ENCODE measurements around the gene CORIN.
"Not testable (repeated sequence)": the region's sequence is repeated elsewhere in the genome, so short reads cannot be mapped to it uniquely, and the experiment has no call there.

The CORIN gene

DNA sequence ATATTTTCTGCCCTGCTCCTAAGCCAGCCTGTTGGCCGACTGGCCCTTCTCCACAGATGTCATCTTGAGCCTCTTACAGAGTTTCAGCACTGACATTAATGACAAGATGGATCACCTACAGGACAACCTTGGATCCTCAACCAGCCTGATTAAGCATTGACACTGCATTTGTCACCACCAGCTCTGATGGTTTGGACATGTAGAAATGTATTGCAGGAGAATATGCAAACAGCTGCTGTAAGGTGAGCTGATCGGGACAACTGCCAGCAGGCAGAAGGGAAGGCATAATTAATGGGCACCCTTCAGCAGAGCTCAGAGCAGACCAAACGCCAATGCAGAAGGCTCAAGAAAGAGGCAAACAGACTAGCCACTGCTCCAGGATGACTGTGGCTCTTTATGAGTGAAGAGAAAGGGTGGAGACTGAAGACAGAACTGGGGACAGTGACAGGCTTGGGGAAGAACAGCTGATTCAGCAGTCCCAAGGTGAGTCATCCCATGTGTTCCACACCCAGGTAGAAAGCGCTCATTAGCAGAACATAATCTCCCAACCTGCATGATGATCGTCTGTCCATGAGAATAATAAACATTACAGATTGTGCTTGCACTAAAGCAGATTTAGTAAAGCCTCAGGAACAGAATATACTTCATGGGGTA is 6.7 kb downstream of the CORIN start:
- DNase-seq, result no peak

DNA sequence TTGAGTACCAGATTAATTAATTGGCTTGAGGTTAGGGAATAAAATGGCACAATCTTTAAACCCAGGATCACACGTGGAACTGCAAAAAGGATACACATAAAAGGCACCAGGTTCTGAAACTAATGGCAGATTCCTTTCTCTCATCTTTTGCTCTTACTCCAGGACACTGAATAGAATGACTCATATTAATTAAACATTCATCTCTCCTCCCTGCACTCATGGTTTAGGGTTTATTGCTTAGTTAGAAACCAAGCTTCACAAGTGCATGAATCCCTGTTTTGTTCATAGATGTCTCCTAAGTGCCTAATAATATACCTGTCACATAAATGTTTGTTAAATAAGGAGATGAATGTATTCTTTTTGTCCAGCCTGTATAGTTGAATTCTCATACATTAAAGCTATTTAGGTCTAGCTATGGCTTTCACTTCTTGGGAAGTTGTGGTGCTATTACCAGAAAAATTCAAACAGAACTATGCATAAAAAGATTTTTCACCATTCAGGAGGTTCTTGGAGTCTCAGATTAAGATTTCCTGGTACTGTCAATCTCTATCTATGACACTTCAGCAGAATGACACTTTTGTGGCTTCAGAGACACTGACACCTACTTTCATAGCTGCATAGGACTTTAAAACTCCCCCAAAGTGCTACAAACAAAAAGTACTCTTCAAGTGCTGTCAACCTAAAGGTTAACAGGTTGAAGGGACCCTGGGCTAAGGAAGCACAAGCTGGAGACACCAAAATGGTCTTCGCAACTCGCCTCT is 7.4 kb downstream of the CORIN start:
- DNase-seq, result no peak

DNA sequence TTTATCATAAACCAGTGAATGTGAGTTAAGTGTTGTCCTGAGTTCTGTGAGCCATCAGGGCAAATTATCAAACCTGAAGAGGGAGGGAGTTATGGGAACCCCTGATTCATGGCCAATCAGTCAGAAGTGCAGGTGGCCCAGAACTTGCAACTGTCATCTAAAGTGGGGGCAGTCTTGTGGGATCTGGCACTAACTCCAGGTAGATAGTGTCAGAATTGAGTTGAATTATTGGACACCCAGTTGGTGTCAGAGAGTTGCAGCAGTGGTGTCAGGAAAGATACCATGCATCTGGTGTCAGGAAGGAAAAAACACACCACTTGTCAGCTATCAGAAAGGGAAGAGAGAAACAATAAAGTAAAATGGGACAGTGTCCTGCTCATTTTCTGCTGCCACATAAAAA is 8.4 kb downstream of the CORIN start:
- DNase-seq, result no peak

- no peak for DNase-seq
These were observed 10.4 kb downstream of the CORIN start for GRCh38 chr4:47827343-47828047.

GRCh38 chr4:47824840-47825239 is 13.0 kb downstream of the CORIN start:
- DNase-seq, result no peak

DNA sequence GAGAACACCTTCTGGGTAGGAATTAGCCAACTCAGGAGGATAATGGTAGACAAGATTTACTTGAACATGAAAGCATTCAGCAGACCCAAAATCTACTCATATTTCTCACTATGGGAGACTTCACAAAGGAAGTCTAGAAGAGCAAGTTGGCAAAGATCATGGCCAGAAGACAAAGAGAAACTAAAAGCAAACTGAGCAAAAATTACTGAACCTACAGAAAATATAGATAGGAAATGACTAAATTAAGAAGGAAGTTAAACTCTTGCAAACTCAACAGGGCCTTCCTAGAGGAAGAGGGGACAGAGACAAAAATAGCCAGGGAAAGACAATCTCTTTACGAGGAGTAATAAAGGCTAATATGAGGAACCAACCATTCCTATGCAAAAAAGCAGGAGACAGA is 18.7 kb downstream of the CORIN start:
- DNase-seq, result no peak

DNA sequence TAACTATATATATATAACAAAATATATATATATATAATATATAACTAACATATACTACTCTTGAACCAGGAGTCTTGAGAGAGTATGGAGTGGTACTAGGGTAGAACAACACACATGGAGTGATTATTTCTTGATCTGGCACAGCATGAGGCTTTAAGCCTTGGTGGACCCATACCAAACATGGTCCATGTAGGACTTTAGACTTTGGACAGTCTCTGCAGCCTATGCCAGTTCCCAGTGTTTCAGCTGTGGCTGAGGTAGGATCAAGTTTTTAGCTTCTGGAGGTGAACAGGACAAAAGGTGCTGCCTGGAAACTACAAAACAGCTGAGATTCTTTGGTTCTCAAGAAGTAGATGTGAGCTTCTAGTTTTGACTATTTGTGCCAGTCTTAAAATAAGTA is 20.6 kb downstream of the CORIN start:
- DNase-seq, result no peak

DNA sequence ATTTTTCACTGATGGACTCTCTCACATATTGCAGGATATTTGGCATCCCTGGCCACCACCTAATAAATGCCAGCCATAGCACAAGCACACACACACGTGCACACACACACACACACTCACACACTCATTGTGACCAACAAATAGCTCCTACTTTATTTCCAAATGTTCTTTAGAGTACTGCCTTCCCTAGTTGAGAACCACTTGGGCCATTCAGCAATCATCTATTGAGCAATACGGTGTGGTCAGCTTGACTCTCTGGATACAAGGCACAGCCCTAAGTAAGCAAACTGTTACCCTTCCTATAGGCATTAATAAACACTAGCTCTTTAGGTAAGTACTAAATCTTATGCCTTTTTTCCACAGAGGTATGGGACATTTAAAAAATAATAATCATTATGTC is 21.1 kb downstream of the CORIN start:
- DNase-seq, result no peak

DNA sequence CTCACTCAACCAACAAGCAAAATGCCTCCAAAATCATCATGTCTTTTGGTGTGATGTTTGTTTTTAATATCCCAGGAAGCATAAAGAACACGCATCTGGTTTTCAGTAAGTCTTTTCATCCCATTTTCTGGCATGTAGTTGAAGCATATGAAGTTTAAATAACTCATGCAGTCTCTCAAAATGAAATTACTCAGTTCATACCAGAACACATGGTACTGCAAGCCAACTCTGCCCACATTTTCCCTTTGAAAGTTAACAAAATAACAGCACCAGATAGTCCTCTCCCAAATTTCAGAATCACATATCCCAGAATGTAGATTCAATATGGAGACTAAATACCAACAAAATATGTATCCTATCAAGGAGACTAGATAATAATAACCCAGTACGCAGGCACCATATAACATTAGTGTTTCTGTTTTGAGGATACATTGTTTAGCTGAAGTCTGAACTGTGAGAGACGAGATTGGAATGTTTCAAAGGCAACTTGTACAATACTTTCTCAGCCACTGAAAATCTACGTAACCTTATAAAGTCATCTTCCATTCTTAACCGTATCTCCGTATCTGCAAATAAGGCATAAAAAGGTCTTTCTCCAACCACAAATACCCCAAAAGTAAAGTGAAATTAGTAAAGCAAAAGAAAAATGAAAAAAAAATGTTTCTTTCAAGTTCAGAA is 23.1 kb downstream of the CORIN start:
- DNase-seq, result no peak

GRCh38 chr4:47809654-47810203 is 28.1 kb downstream of the CORIN start:
- DNase-seq, result no peak

- DNase-seq, result no peak
These were observed 33.3 kb downstream of the CORIN start for GRCh38 chr4:47804598-47804997.

GRCh38 chr4:47801481-47802002 is 36.3 kb downstream of the CORIN start:
- DNase-seq, result no peak

DNA sequence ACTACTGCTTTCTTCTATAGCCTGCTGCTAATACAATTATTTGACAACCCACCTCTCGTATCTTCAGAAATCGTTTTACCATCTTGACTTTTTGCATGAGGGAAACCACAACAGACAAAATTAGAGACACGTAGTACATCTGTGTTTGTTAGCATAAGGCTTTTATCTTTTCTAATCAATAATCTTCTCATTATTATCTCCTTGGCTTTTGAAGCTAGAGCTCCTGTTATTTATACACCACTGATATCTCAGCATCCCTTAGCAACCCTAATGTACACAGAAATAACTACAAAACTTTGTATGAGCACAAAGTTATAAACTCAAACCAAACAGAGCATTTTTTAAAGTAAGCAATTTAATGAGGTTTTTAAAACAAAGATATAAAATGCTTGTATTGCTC is 39.7 kb downstream of the CORIN start:
- no peak for DNase-seq

GRCh38 chr4:47791965-47792364 is 45.9 kb downstream of the CORIN start:
- no peak for DNase-seq

GRCh38 chr4:47790105-47790504 is 47.8 kb downstream of the CORIN start:
- no peak for DNase-seq

- no peak for DNase-seq
These were observed 49.7 kb downstream of the CORIN start for GRCh38 chr4:47788126-47788525.

GRCh38 chr4:47786958-47787370 is 50.9 kb downstream of the CORIN start:
- DNase-seq, result no peak

GRCh38 chr4:47785153-47785552 is 52.7 kb downstream of the CORIN start:
- no peak for DNase-seq

DNA sequence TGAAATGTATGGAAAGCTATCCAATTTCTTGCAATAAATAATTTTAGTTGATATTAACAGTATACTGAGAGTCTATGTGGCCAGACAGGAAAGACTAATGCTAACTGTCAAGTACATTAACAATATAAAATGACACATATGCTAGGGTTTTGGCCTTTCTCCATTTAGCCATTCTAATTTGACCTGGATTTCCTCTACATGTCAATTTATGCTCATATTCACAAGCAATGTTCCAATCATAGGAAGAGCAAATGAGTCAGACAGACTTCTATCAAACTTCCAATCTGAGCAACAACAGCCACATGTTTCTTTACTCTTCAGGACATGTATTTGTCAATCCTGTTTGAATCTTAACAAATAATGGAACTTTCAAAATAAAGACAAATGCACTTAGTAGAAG is 53.6 kb downstream of the CORIN start:
- DNase-seq, result no peak

GRCh38 chr4:47776353-47776752 is 61.5 kb downstream of the CORIN start:
- no peak for DNase-seq

GRCh38 chr4:47774079-47774478 is 63.8 kb downstream of the CORIN start:
- DNase-seq, result no peak

DNA sequence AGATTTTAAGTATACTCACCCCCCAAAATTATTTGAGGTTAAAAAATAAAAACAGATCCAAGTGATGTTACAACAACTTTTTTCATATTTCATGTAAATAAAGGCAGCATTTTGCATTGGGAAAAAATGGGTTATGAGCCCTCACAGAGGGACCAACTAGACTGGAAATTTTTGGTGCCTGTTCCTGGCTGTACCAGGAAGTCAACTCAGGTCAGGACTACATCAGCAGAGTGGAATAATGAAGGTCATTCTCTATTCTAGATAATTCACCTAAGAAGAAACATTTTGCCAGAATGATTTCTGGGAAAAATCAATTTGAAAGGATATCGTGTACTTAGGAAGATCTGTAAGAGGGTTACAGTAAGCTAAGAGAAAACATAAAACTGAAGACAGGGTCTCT is 66.8 kb downstream of the CORIN start:
- DNase-seq, result no peak

DNA sequence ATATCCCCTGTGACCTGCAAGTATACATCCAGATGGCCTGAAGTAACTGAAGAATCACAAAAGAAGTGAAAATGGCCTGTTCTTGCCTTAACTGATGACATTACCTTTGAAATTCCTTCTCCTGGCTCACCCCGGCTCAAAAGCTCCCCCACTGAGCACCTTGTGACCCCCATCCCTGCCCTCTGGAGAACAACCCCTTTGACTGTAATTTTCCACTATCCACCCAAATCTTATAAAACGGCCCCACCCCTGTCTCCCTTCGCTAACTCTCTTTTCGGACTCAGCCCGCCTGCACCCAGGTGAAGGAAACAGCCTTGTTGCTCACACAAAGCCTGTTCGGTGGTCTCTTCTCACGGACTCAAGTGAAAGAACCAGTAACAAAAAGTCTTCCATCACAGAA is 69.9 kb downstream of the CORIN start:
- not testable (repeated sequence) for DNase-seq
